HG03439 (cell line): Measurements from ENCODE around the gene CHI3L2.

Experiments
- ATAC-seq: cut with Tn5 transposase; IDR thresholded peaks from one replicate; pipeline ENCODE4 v1.9.1; 2021; ENCODE audit warnings: mild to moderate bottlenecking, moderate library complexity; ENCODE audit not compliant: unreplicated experiment

CHI3L2 gene

GRCh38 chr1:111219557-111220286 lies 7.8 kb upstream of the CHI3L2 start:
- ATAC-seq, result peak; percentile 20

- no peak for ATAC-seq
Observed at GRCh38 chr1:111220302-111220890, 7.1 kb upstream of the CHI3L2 start.

GRCh38 chr1:111221276-111221632 lies 6.3 kb upstream of the CHI3L2 start:
- no peak for ATAC-seq

- peak; percentile 51 for ATAC-seq
Observed at GRCh38 chr1:111221633-111222291, 5.8 kb upstream of the CHI3L2 start.

GRCh38 chr1:111222308-111223125 lies 5.0 kb upstream of the CHI3L2 start:
- peak; percentile 38 for ATAC-seq

- ATAC-seq, result no peak
Observed at GRCh38 chr1:111223126-111223685, 4.3 kb upstream of the CHI3L2 start.

GRCh38 chr1:111225091-111225490 lies 2.4 kb upstream of the CHI3L2 start:
- ATAC-seq, result no peak

GRCh38 chr1:111225717-111226400 lies 1.7 kb upstream of the CHI3L2 start:
- ATAC-seq, result no peak

GRCh38 chr1:111227851-111228747 lies 586 bp downstream of the CHI3L2 start:
- no peak for ATAC-seq

GRCh38 chr1:111228748-111229126 lies 1.2 kb downstream of the CHI3L2 start:
- ATAC-seq, result no peak

GRCh38 chr1:111232134-111232533 lies 4.6 kb downstream of the CHI3L2 start:
- ATAC-seq, result no peak

GRCh38 chr1:111234258-111234657 lies 6.7 kb downstream of the CHI3L2 start:
- ATAC-seq, result no peak

- ATAC-seq, result no peak
Observed at GRCh38 chr1:111234866-111235265, 7.4 kb downstream of the CHI3L2 start.

- ATAC-seq, result no peak
Observed at GRCh38 chr1:111236379-111236778, 8.9 kb downstream of the CHI3L2 start.

- ATAC-seq, result no peak
Observed at GRCh38 chr1:111236806-111237205, 9.3 kb downstream of the CHI3L2 start.

GRCh38 chr1:111238056-111238795 lies 10.7 kb downstream of the CHI3L2 start:
- no peak for ATAC-seq

GRCh38 chr1:111241797-111242196 lies 14.3 kb downstream of the CHI3L2 start:
- ATAC-seq, result no peak

- ATAC-seq, result no peak
Observed at GRCh38 chr1:111242805-111243523, 15.5 kb downstream of the CHI3L2 start.
